HG03108 (cell line): ENCODE results near the gene PID1.

ENCODE experiments used
- ATAC-seq: cut with Tn5 transposase; IDR thresholded peaks from one replicate; pipeline ENCODE4 v1.9.1; 2021; ENCODE audit warnings: moderate library complexity; ENCODE audit not compliant: unreplicated experiment

The PID1 gene

GRCh38 chr2:229033816-229034215, 237.3 kb downstream of the PID1 start:
- ATAC-seq, result no peak

GRCh38 chr2:229032608-229033234, 238.4 kb downstream of the PID1 start:
- no peak for ATAC-seq

GRCh38 chr2:229027353-229028105, 243.6 kb downstream of the PID1 start:
- ATAC-seq, result no peak

GRCh38 chr2:229025653-229026052, 245.4 kb downstream of the PID1 start:
- no peak for ATAC-seq

GRCh38 chr2:229022652-229023051, 248.4 kb downstream of the PID1 start:
- ATAC-seq, result no peak

GRCh38 chr2:229022071-229022470, 249.0 kb downstream of the PID1 start:
- ATAC-seq, result no peak

GRCh38 chr2:229009816-229010215, 261.3 kb downstream of the PID1 start:
- ATAC-seq, result no peak

- ATAC-seq, result no peak
Observed at GRCh38 chr2:229003256-229003655, 267.8 kb downstream of the PID1 start.

GRCh38 chr2:229001196-229001595, 269.9 kb downstream of the PID1 start:
- no peak for ATAC-seq

- no peak for ATAC-seq
Observed at GRCh38 chr2:228999326-228999725, 271.8 kb downstream of the PID1 start.

- ATAC-seq, result no peak
Observed at GRCh38 chr2:228988786-228989185, 282.3 kb downstream of the PID1 start.

- no peak for ATAC-seq
Observed at GRCh38 chr2:228987441-228988155, 283.5 kb downstream of the PID1 start.

GRCh38 chr2:228986961-228987360, 284.1 kb downstream of the PID1 start:
- no peak for ATAC-seq

GRCh38 chr2:228983700-228984099, 287.4 kb downstream of the PID1 start:
- no peak for ATAC-seq

GRCh38 chr2:228974169-228974568, 296.9 kb downstream of the PID1 start:
- ATAC-seq, result no peak
